H1 (cell line): Measurements from ENCODE around the gene NOS2. TPM values are rescaled to one million over a fixed set of nuclear protein-coding genes. Genes with fewer than 3 reads are reported as not detected.

Source experiments
- CTCF ChIA-PET: fragments of 300-600 bp; sonication (Branson Sonifier 250); formaldehyde crosslinking; loops from one replicate; lab custom pipeline; 2021; ENCODE audit not compliant: partially characterized antibody; lab: Charles Lee
- POLR2A ChIA-PET: fragments of 300-600 bp; sonication (Branson Sonifier 250); formaldehyde crosslinking; loops from one replicate; lab custom pipeline; 2021; ENCODE audit warnings: inconsistent platforms; ENCODE audit not compliant: partially characterized antibody; lab: Charles Lee
- DNase-seq, 2 experiments: peaks; one replicate each; pipeline versions ENCODE4 v3.0.0 to v3.0.0-alpha.2; 2010 to 2022; ENCODE audit warnings: low spot score in 2 of 2, low read depth in 1 of 2, mixed read lengths in 1 of 2
- FAIRE-seq: peaks from 2 replicates; lab custom pipeline; 2011; peaks lifted over from hg19 to GRCh38; lab: Jason Lieb, UNC
- H2AFZ ChIP-seq: 2 replicates; pipeline ENCODE4 v1.8.1; 2012; ENCODE audit warnings: low read length, inconsistent platforms
- H2AK5ac ChIP-seq: 2 replicates; pipeline ENCODE4 v1.6.1; 2013; ENCODE audit warnings: low read depth, low read length
- H2BK120ac ChIP-seq: replicated peaks from 2 replicates; pipeline ENCODE3; 2013; ENCODE audit warnings: low read depth, low read length, inconsistent platforms
- H2BK12ac ChIP-seq: 2 replicates; pipeline ENCODE4 v1.6.1; 2013; ENCODE audit warnings: low read depth, low read length
- H2BK15ac ChIP-seq: 2 replicates; pipeline ENCODE4 v1.6.1; 2013; ENCODE audit warnings: low read length
- H2BK20ac ChIP-seq: 2 replicates; pipeline ENCODE4 v1.6.1; 2013; ENCODE audit warnings: low read length
- H2BK5ac ChIP-seq: 2 replicates; pipeline ENCODE4 v1.6.1; 2013; ENCODE audit warnings: low read depth, low read length
- H3K14ac ChIP-seq: 2 replicates; pipeline ENCODE4 v1.6.1; 2013; ENCODE audit warnings: inconsistent platforms; ENCODE audit not compliant: insufficient read length
- H3K18ac ChIP-seq: 2 replicates; pipeline ENCODE4 v1.6.1; 2013; ENCODE audit warnings: low read length; ENCODE audit errors: extremely low read depth
- H3K23ac ChIP-seq: 2 replicates; pipeline ENCODE4 v1.6.1; 2013; ENCODE audit warnings: inconsistent platforms; ENCODE audit not compliant: insufficient read length
- H3K23me2 ChIP-seq: 2 replicates; pipeline ENCODE4 v1.6.1; 2013; ENCODE audit warnings: low read depth, low read length
- H3K27ac ChIP-seq: 2 replicates; pipeline ENCODE4 v1.6.1; 2011; ENCODE audit warnings: low read depth, low read length, inconsistent platforms
- H3K27me3 ChIP-seq, 4 experiments: replicated peaks in 1 of 4; 1 replicate in 1 of 4; 2 replicates in 3 of 4; pipeline versions ENCODE4 v1.6.1 to v1.8.1; 2011 to 2013; ENCODE audit warnings: low read length in 3 of 4, mild to moderate bottlenecking in 3 of 4, inconsistent platforms in 2 of 4, mixed read lengths in 2 of 4, moderate library complexity in 1 of 4; ENCODE audit not compliant: control insufficient read depth in 3 of 4, insufficient read depth in 3 of 4; ENCODE audit errors: extremely low read depth in 1 of 4
- H3K36me3 ChIP-seq, 4 experiments: 2 replicates each; pipeline versions ENCODE4 v1.6.1 to v1.8.1; 2011 to 2013; ENCODE audit warnings: mild to moderate bottlenecking in 4 of 4, low read length in 3 of 4, moderate library complexity in 2 of 4, control low read depth in 1 of 4, inconsistent platforms in 1 of 4; ENCODE audit not compliant: insufficient read depth in 4 of 4, control insufficient read depth in 2 of 4
- H3K4ac ChIP-seq: replicated peaks from 2 replicates; pipeline ENCODE3; 2013; ENCODE audit warnings: low read length, low read depth, mixed read lengths, inconsistent platforms; ENCODE audit not compliant: insufficient read length
- H3K4me1 ChIP-seq, 4 experiments: replicated peaks in 1 of 4; 1 replicate in 1 of 4; 2 replicates in 3 of 4; pipeline versions ENCODE4 v1.6.1 to v1.8.1; 2011 to 2013; ENCODE audit warnings: low read length in 3 of 4, inconsistent platforms in 2 of 4, mixed read lengths in 1 of 4; ENCODE audit not compliant: insufficient read depth in 4 of 4, control insufficient read depth in 3 of 4
- H3K4me2 ChIP-seq, 2 experiments: 2 replicates each; pipeline versions ENCODE4 v1.6.1 to v1.8.1; 2011 to 2013; ENCODE audit warnings: low read depth in 2 of 2, low read length in 2 of 2, control low read depth in 1 of 2, inconsistent platforms in 1 of 2, mild to moderate bottlenecking in 1 of 2; ENCODE audit not compliant: insufficient read depth in 1 of 2
- H3K4me3 ChIP-seq, 4 experiments: fragments of 200-600, 300-600 bp in 1 of 4; sonication (generic), shearing (Covaris generic), sonication (Bioruptor Twin) in 1 of 4; 2 replicates each; pipeline versions ENCODE4 v1.5.1 to v1.8.1; 2011 to 2016; ENCODE audit warnings: low read length in 4 of 4, low read depth in 3 of 4, control low read depth in 2 of 4, inconsistent platforms in 2 of 4, mild to moderate bottlenecking in 2 of 4, mixed read lengths in 1 of 4, moderate library complexity in 1 of 4; ENCODE audit not compliant: insufficient read depth in 2 of 4; ENCODE audit errors: extremely low read depth in 1 of 4
- H3K56ac ChIP-seq: replicated peaks from 2 replicates; pipeline ENCODE3; 2013; ENCODE audit warnings: low read depth, mild to moderate bottlenecking, mixed read lengths, low read length, inconsistent platforms; ENCODE audit not compliant: insufficient read length
- H3K79me1 ChIP-seq: 2 replicates; pipeline ENCODE4 v1.6.1; 2013; ENCODE audit warnings: low read depth, low read length, control low read depth
- H3K79me2 ChIP-seq, 2 experiments: 2 replicates each; pipeline versions ENCODE4 v1.6.1 to v1.8.1; 2012 to 2013; ENCODE audit warnings: low read length in 2 of 2, mild to moderate bottlenecking in 2 of 2, inconsistent platforms in 1 of 2; ENCODE audit not compliant: insufficient read depth in 2 of 2, control insufficient read depth in 1 of 2
- H3K9ac ChIP-seq, 4 experiments: replicated peaks in 1 of 4; 1 replicate in 1 of 4; 2 replicates in 3 of 4; pipeline versions ENCODE4 v1.6.1 to v1.8.1; 2011 to 2013; ENCODE audit warnings: low read depth in 3 of 4, low read length in 3 of 4, control low read depth in 2 of 4, mild to moderate bottlenecking in 2 of 4, moderate library complexity in 2 of 4, inconsistent platforms in 1 of 4; ENCODE audit errors: extremely low read depth in 1 of 4
- H3K9me3 ChIP-seq, 2 experiments: 2 replicates each; pipeline versions ENCODE4 v1.6.1 to v1.8.1; 2012 to 2013; ENCODE audit warnings: mild to moderate bottlenecking in 2 of 2, moderate library complexity in 2 of 2, control low read depth in 1 of 2, inconsistent platforms in 1 of 2, low read depth in 1 of 2, low read length in 1 of 2, mixed read lengths in 1 of 2; ENCODE audit not compliant: insufficient read depth in 2 of 2
- H4K20me1 ChIP-seq, 2 experiments: replicated peaks in 1 of 2; 2 replicates each; pipeline versions ENCODE3 to v1.8.1; 2011 to 2013; ENCODE audit warnings: inconsistent platforms in 2 of 2, low read length in 2 of 2, mild to moderate bottlenecking in 1 of 2; ENCODE audit not compliant: insufficient read depth in 2 of 2, control insufficient read depth in 1 of 2
- H4K5ac ChIP-seq: 2 replicates; pipeline ENCODE4 v1.6.1; 2013; ENCODE audit warnings: low read length, low read depth, mixed read lengths, inconsistent platforms; ENCODE audit not compliant: insufficient read length
- H4K8ac ChIP-seq: 2 replicates; pipeline ENCODE4 v1.8.0; 2013; ENCODE audit warnings: mild to moderate bottlenecking, moderate library complexity, low read length, inconsistent platforms; ENCODE audit not compliant: insufficient read depth; ENCODE audit errors: extremely low read depth
- H4K91ac ChIP-seq: replicated peaks from 2 replicates; pipeline ENCODE3; 2013; ENCODE audit warnings: low read length, mixed read lengths, inconsistent platforms; ENCODE audit not compliant: insufficient read length
- CHD1 ChIP-seq: IDR thresholded peaks from 2 replicates; pipeline ENCODE4 v1.6.1; 2012; ENCODE audit warnings: low read depth, low read length, improper control_type of control experiment
- POLR2AphosphoS5 ChIP-seq: IDR thresholded peaks from 2 replicates; pipeline ENCODE4 v1.6.1; 2011; ENCODE audit warnings: low read depth, low read length
- TEAD4 ChIP-seq: IDR thresholded peaks from 2 replicates; pipeline ENCODE4 v1.6.1; 2012; ENCODE audit warnings: low read depth, low read length, inconsistent platforms, mixed read lengths
- WGBS, 2 experiments: shearing (Covaris generic) in 1 of 2; methylation state at CpG; one replicate each; pipeline versions ENCODE4 v1.1.6 to v1.1.7; 2013 to 2015; ENCODE audit warnings: low lambda C conversion rate in 2 of 2, mixed read lengths in 2 of 2, inconsistent platforms in 1 of 2, low coverage in 1 of 2, missing lambda C conversion rate in 1 of 2; ENCODE audit not compliant: insufficient replicate concordance in 2 of 2, insufficient coverage in 1 of 2, insufficient read length in 1 of 2; ENCODE audit errors: extremely low coverage in 1 of 2, missing lambda C conversion rate in 1 of 2; 5-methylcytosine and 5-hydroxymethylcytosine counted together
- polyA plus RNA-seq, 7 experiments: library from polyadenylated mRNA; depleted of rRNA in 3 of 7; stranded (reverse) in 5 of 7; unstranded in 2 of 7; fragments of >200 nt in 5 of 7; fragments of 200-250 nt in 2 of 7; gene quantifications; 1 replicate in 5 of 7; 2 replicates in 1 of 7; 4 replicates in 1 of 7; pipeline versions ENCODE4 v1.2.1 to v1.2.3, GENCODE V29; 2011 to 2013; ENCODE audit warnings: missing spikeins in 2 of 7, mixed read lengths in 2 of 7
- total RNA-seq: library from RNA; stranded (reverse); fragmentation: NEBNext Ultra II Directional; extraction: Animal tissue kit (Norgen Biotek cat#: 25700); gene quantifications from 2 replicates; pipeline ENCODE4 v1.2.1, GENCODE V29; 2021

NOS2 gene
- total and polyA plus RNA-seq, 2 of the 8 experiments (the other 6 are each of a cell fraction or from before 2014, with no cell fraction given) = 1.0 to 1.9 TPM

GRCh38 chr17:27788919-27789318 is 11.4 kb downstream of the NOS2 start:
- H2BK20ac ChIP-seq = no peak overlapping the region
- WGBS, 2 experiments = 88% methylated on average over 3 of the region's 3 CpGs; no CpG with 5 or more reads in 1 of the 2 experiments
- no peak overlapping the region for H4K8ac ChIP-seq
- ChIA-PET CTCF (interaction anchor here (1.3 to 4.3 kb wide), 4 partner anchors 12 to 91 kb away, joined by 4 to 24 read pairs (median 8); no protein-coding TSS in a partner anchor), POLR2A (interaction anchor here (1.1 kb wide), 1 partner anchor 20 kb away, joined by 4 read pairs; no protein-coding TSS in a partner anchor)
- H3K9me3 ChIP-seq = no peaks in the 10 kb centered on the region
- no peaks in the 10 kb centered on the region for H3K79me2 ChIP-seq
- no peak overlapping the region for H2BK120ac ChIP-seq
- H4K20me1 ChIP-seq = no peaks in the 10 kb centered on the region
- H3K4me1 ChIP-seq = peaks cover 0 to 2% (median under 1%) of the 10 kb centered on the region in 4 experiments; a peak in 3 of 7 replicates
- H3K27ac ChIP-seq = no peak overlapping the region
- H4K91ac ChIP-seq = no peak overlapping the region
- no peak overlapping the region for H3K18ac ChIP-seq
- H2BK5ac ChIP-seq = no peak overlapping the region
- H3K27me3 ChIP-seq = peaks cover 0 to 16% (median 13%) of the 10 kb centered on the region in 4 experiments; a peak in 6 of 7 replicates
- H3K4me3 ChIP-seq = no peak overlapping the region
- H3K36me3 ChIP-seq = no peaks in the 10 kb centered on the region
- no peak overlapping the region for H3K4ac ChIP-seq
- no peaks in the 10 kb centered on the region for H3K79me1 ChIP-seq
- H2BK12ac ChIP-seq = no peak overlapping the region
- no peak overlapping the region for H3K14ac ChIP-seq
- H3K23ac ChIP-seq = no peak overlapping the region
- H3K23me2 ChIP-seq = peaks cover 6% of the 10 kb centered on the region; the same call in 1 of the 2 replicates
- H3K56ac ChIP-seq = no peak overlapping the region
- DNase-seq (no peak), FAIRE-seq (no peak)
- no peak overlapping the region for H2AFZ ChIP-seq
- H3K4me2 ChIP-seq = no peak overlapping the region
- H3K9ac ChIP-seq = no peak overlapping the region
- H4K5ac ChIP-seq = no peak overlapping the region
- H2AK5ac ChIP-seq = no peak overlapping the region
- TF ChIP-seq POLR2AphosphoS5 = no peak
- TF ChIP-seq TEAD4 = no peak
- TF ChIP-seq CHD1 = no peak
- H2BK15ac ChIP-seq = no peak overlapping the region
